HG03025 (cell line): ENCODE data around the gene SOX8.

Experiments
- ATAC-seq: cut with Tn5 transposase; IDR thresholded peaks from one replicate; pipeline ENCODE4 v1.9.1; 2021; ENCODE audit warnings: mild to moderate bottlenecking, moderate library complexity; ENCODE audit not compliant: unreplicated experiment, low FRiP score

The SOX8 gene

GRCh38 chr16:1002399-1003166 is 21.0 kb downstream of the SOX8 start:
- no peak for ATAC-seq

DNA sequence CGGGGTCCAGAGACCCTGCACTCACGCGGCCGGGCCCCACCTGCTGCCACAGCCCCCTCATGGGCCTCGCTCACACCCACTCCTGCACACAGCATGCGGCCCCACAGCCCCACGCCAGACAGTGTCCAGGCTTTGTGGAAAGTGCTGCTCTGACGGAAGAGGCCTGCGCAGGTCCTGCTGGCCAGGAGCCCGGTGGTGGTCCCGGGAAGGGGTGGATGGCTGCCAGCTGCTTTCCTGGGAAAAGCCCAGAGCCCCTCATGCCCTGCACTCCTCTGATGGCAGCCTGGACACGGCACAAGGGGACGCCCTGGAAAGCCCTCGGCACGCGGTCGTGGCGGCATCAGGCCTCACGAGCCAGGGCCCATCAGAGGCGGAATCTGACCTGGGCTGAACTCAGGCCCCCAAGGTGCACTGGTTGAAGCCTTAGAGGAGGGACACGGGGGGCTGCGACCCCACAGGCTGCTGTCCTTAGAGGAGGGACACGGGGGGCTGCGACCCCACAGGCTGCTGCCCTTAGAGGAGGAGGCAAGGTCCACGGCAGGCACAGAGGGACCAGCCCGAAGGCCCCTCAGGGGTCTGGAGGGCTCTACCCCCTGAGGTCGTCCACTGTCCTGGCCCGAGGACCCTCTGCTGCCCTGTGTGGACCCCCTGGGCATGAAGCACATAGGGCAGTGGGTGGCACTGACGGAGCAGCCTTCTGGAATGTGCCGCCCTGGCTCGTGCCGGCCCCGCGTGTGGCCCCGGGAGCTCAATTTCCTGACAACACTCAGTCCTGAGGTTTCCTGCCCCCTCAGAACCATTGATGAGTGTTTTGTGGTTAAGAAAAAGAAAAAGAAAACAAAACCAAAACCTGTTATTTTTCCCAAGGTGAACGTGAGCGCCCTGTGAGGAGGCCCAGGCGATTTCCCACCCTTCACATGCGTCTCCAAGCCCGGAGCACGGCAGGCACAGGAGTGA is 22.1 kb downstream of the SOX8 start:
- ATAC-seq = no peak

GRCh38 chr16:1005286-1005685 is 23.7 kb downstream of the SOX8 start:
- ATAC-seq = no peak

DNA sequence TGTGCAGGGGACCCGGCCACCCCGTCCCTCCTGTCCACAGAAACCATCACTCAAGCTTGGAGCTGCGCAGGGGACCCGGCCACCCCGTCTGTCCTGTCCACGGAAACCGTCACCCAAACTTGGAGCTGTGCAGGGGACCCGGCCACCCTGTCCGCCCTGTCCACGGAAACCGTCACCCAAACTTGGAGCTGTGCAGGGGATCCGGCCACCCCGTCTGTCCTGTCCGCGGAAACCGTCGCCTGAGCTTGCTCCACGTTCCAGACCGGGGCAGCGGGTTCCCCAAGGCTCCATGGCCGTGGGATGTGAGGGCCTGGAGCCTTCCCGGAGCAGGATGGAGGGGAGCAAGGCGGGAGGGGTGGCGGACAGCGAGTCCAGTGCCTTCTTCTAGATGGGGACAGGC is 25.2 kb downstream of the SOX8 start:
- no peak for ATAC-seq

- no peak for ATAC-seq
These were observed 25.8 kb downstream of the SOX8 start for GRCh38 chr16:1007284-1007850.

- no peak for ATAC-seq
These were observed 26.5 kb downstream of the SOX8 start for GRCh38 chr16:1008085-1008484.

- no peak for ATAC-seq
These were observed 28.0 kb downstream of the SOX8 start for GRCh38 chr16:1009358-1010150.

GRCh38 chr16:1010251-1010650 is 28.7 kb downstream of the SOX8 start:
- ATAC-seq = no peak

DNA sequence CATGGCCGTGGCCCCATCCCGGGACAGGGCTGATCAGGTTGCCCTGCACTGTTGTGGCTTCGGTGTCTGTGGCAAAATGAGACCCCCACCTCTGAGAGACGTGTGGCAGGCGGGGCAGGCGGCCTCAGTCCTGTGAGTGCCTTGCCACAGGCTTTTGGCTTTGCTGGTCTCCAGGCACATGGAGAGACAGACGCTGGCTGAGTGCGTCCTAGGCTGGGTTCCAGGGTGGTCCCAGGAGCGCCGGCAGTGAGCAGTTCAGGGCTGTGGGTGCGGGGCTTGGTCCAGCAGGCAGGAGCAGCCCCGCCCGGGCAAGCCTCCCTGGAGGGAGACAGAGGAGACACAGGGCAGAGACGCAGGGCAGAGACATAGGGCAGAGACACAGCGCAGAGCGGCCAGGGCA is 29.2 kb downstream of the SOX8 start:
- ATAC-seq = no peak

DNA sequence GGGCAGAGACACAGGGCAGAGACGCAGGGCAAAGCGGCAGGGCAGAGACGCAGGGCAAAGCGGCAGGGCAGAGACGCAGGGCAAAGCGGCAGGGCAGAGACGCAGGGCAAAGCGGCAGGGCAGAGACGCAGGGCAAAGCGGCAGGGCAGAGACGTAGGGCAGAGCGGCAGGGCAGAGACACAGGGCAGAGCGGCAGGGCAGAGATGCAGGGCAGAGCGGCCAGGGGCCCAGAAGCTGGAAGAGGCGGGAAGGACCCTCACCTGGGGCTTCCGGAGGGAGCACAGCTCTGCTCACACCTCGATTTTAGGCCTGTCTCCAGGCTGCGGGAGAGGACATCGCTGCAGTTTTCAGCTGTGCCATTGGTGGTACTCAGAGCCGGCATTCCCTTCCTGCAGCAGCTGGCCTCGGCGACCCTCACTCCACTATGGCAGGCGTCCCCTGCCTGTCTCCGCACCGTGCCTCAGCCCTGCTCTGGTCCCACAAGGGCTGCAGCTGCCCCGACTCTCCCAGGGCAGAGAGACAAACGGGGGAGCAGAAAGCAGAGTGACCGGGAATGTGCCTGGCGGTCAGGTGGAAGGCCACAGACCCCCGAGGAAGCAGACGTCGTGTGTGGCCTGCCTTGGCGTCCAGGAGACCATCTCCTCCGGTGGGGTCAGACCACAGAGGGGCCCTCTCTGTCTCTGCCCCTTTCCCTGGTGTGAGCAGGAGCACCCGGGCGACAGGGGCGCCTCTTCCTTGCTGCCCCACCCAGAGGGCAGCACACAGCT is 29.9 kb downstream of the SOX8 start:
- ATAC-seq = no peak

GRCh38 chr16:1012135-1012534 is 30.6 kb downstream of the SOX8 start:
- ATAC-seq = no peak

DNA sequence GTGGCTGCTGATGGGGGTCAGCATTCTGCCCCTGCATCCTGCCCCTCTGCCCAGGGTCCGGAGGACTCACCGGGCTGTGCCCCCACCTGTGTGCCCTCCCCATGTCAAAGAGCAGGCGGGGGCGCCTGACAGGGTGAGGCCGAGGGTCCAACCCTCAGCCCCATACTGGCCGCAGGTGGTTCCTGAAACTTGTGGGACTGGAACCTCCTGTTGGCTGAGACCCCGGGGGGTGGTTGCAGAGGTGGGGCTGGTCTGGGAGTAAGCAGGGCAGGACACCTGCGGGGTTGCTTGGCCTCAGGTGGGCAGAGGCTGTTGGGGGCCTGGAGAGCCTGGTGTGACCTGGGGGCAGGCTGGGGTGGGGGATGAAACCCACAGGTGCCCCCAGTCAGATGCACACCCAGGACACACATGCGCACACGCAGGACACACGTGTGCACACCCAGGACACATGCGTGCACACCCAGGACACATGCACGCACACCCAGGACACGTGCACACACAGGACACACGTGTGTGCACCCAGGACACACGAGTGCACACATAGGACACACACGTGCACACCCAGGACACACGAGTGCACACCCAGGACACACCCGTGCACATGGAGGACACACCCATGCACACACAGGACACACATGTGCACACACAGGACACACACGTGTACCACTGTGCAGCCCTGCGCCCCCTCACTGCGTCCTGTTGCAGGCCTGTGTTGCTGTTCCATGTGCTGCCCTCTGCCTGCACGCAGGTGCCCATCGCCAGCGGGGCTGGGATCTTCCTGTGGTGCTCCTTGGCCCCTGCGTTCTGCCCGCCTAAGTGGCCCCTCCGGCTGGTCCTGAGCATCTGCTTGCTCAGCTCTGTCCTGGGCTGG is 31.4 kb downstream of the SOX8 start:
- no peak for ATAC-seq

GRCh38 chr16:1013593-1013900 is 32.0 kb downstream of the SOX8 start:
- ATAC-seq = no peak

DNA sequence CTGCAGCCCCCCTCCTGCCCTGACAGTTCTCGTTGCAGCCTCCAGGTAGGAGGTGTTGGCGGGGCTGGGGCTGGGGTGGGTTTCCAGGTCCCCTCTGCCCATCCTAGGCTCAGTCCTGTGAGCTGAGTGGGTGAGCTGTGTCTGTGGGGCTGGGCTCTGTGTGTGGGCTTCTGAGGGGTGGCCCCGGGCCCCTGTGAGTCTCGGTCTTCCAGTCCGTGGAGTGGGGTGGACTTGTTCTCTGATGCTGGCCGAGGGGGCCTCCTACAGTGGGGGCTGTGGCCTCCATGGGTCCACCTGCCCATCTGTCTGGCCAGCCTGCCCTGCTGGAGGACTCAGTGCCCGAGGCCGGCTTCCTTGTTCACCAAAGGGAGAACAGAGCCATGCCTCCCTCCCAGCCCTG is 32.7 kb downstream of the SOX8 start:
- no peak for ATAC-seq

DNA sequence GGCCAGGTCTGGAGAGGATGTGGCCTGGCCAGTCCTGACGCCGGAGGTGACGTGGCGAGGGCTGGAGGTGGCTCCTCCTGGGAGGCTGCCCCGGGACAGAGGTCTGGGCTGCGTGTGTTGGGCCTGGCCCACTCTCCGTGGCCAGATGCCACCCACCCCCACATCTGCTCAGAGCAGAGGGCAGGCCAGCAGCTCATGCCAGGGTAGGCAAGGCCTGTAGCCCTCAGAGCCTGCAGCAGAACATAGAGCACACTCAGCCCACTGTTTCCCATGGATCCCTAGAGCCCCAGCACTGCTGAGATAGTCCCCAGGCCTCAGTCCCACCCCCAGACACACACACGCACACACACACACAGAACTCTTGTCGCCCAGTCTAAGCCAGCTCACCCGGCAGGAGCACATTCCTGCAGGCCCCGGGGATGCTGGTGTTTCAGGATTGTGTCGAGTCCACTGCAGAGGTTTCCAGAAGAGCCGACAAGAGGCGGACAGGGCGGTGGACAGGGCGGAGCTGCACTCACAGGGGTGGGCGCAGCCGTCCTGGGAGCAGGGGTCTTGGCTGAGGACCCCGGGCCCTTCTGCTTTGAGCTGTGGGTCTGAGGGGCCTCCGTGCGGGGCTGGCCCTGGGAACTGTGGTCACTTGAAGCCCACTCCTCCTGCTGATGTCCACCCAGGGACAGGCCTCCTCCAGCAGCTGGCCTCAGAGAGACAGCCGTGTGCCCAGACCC is 33.4 kb downstream of the SOX8 start:
- no peak for ATAC-seq

DNA sequence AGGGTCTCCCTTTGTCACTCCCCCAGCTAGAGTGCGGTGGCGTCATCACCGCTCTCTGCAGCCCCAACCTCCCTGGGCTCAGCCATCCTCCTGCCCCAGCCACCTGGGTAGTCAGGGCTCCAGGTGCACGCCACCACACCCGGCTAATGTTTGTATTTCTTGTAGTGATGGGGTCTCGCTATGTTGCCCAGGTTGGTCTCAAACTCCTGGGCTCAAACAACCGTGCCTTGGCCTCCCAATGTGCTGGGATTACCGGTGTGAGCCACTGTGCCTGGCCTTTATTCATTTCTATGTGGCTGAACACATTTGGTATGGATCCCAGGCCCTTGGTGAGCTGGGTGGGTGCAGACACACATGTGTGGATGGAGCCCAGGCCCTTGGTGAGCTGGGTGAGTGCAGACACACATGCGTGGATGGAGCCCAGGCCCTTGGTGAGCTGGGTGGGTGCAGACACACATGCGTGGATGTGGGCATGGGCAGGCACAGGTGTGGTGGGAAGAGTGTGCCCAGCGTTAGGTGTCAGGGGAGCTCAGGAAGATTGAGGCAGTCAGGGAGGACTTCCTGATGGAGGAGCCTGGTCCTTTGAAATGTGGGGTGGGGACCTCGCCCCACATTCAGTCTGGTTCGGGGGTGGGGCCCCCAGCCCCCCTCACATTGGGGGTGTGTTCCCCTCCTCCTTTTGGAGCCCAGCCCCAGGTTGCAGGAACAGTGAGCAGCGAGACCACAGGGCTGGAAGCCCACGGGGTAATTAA is 37.1 kb downstream of the SOX8 start:
- ATAC-seq = no peak

GRCh38 chr16:1019231-1020090 is 37.9 kb downstream of the SOX8 start:
- no peak for ATAC-seq
